Measurements from ENCODE around the gene PRRT4.

The PRRT4 gene

DNA sequence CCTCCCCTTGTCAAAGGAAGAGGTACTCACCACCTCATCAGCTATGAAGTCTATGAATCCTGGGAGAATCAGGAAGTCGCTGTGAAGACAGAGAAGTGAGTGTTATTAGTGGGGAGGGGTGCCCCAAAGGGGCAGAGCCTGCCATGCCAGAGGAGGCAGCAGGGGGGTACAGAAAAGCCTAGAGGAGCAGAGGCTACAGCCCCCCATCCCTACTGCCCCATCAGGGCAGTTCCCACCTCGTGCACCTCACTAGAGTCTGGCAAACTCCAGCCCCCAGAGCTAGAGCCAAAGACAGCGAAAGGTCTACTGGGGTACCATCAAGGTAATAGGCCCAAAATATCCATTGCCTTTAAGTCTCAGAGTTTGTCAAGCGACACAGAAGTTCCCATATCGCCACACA lies 42.2 kb upstream of the PRRT4 start:
- FAIRE-seq (no peak), DNase-seq (ENCODE audit: insufficient read length, low spot score) (no peak)
- no peak for TF ChIP-seq POLR2A (IDR thresholded peaks at IDR 0.05; ENCODE audit: low read depth, low read length)

DNA sequence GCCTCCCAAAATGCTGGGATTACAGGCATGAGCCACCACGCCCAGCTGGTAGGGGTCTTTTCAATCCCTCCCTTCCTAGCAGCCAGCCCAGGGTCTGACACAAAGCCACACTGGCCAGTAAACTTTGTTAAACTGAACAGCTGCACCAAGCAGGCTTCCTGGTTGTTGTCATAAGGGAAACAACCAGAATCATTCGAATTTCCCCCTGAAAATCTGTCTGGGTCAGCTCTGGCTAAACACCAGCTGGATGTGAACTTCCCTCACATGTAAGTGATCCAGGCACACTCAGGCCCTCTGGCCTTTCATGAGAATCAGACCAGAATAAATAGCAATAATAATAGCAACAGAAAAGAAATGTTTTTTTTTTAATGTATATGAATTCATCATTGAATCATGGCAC lies 40.9 kb upstream of the PRRT4 start:
- TF ChIP-seq POLR2A (IDR thresholded peaks at IDR 0.05; ENCODE audit: low read depth, low read length): no peak
- FAIRE-seq (no peak), DNase-seq (ENCODE audit: insufficient read length, low spot score) (no peak)

DNA sequence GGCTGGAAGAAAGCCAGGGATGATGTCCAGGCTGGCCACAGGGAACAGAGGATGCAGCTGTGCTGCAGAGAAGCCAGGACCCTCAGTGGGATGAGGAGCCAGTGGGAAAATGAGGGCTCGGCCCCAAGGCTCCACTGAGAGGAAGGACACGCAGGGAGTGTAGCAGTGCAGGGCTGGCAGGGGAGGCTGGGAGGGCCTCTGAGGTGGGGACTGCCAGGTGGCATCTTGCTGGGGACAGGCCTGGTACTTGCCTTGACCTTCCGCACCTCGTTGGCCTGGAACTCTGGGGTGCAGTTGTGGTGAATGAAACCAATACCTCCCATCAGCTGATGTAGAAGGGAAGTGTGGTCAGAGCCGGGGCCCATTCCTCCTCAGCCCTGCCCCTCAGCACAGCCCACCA lies 39.1 kb upstream of the PRRT4 start:
- DNase-seq (ENCODE audit: insufficient read length, low spot score) (no peak), FAIRE-seq (no peak)
- TF ChIP-seq POLR2A (IDR thresholded peaks at IDR 0.05; ENCODE audit: low read depth, low read length): no peak

DNA sequence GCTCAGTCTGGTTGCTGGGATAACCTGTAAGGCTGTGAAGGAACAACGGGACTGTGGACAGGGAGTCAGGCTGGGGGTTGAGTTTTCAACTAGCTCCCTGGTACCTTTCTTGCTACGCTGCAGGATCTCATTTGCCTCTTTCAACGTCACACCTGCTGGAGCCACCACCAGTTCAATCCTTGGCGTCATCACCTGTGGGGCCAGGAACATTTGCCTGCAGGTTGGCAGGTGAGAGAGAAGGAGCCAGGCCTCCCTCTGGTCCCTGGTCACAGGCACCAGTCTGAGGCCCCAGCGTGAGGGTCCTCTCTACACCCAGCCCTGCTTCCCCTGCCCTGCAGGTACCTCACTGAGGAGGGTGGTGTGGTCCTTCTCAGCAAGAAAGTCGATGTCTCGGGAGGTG lies 38.5 kb upstream of the PRRT4 start:
- no peak for TF ChIP-seq POLR2A (IDR thresholded peaks at IDR 0.05; ENCODE audit: low read depth, low read length)
- FAIRE-seq (no peak), DNase-seq (ENCODE audit: insufficient read length, low spot score) (no peak)

DNA sequence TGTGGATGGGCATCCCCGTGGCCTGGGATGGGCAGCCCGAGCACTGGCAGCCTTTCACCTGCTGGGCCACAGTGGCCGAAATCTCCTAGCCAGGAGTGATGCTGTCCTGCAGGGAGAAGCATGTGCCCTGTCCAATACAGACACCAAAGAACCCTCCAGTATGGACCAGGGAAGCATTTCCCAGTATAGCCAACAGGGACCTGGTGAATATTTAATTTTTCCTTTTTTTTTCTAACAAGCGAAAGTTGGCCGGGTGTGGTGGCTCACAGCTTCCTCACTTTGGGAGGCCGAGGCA lies 37.3 kb upstream of the PRRT4 start:
- DNase-seq (ENCODE audit: insufficient read length, low spot score): no peak
- no peak for FAIRE-seq
- TF ChIP-seq POLR2A (IDR thresholded peaks at IDR 0.05; ENCODE audit: low read depth, low read length): no peak

DNA sequence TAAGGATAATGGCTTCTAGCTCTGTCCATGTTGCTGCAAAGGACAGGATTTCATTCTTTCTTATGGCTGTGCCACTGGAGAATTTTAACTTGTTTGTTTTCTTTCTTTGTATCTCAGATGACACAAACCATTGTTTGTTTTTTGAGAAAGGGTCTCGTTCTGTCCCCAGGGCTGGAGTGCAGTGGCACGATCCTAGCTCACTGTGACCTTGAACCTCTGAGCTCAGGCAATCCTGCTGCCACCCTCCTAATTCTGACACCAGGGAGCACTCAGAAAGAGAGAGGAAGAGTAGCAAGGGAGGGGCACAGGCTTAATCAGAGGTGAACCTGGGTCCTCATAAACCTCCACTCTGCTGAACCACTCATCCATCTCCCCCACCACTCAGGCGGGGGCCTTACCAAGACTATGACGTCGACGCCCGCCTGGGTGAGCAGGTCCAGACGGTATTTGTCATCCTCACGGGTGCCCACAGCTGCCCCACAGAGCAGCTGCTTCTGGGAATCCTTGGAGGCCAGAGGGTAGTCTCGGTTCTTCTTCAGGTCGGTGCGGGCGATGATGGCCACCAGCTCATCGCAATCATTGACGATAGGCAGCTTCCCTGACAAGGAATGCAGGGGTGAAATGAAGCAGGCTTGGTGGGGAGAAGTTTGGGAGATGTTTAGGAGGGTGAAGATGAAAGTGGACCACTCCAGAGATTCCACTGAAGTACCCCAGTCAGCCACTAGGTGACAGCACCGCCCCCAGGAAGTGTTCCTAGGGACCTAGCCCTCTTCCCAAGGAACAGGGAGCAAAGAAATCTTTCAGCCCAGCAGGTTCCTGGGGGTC lies 36.7 kb upstream of the PRRT4 start:
- DNase-seq (ENCODE audit: insufficient read length, low spot score) (peak; percentile 70), FAIRE-seq (no peak)
- no peak for TF ChIP-seq POLR2A (IDR thresholded peaks at IDR 0.05; ENCODE audit: low read depth, low read length)

DNA sequence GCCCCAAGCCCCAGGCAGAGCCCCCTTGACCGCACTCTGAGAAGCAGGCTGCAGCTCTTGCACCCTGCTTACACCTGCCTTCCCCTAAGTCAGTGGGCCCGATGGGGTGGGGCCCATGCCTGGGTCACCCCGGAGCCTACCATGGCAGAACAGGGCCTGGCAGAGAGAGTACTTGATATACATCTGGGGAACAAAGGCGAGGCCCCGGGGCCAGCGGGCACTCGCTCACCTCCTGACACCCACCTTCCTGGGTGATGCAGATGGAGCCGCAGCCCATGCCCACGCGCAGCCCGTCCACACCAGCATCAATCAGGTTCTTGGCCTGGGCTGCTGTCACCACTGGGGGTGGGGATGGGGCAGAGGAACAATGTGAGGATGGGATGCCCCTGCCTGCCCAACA lies 34.9 kb upstream of the PRRT4 start:
- no peak for TF ChIP-seq POLR2A (IDR thresholded peaks at IDR 0.05; ENCODE audit: low read depth, low read length)
- FAIRE-seq (no peak), DNase-seq (ENCODE audit: insufficient read length, low spot score) (no peak)

DNA sequence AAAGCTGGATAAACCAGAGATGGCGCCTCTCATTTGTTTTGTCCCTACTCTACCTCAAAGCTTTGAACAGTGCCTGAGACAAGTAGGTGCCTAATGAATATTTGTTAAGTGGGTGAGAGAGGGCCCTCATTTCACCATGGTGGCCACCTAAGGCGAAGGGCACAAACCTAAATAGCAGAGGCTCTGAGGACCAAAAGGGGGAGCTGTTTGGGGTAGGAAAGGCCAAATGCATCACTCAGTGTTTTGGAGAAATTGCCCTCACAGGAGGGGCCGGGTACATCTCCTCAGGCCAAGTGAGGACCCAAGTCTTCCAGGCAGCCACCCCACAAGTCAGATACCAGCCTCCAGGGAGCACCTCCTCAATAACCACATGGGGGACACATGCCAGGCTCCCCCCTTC lies 34.3 kb upstream of the PRRT4 start:
- FAIRE-seq: no peak

DNA sequence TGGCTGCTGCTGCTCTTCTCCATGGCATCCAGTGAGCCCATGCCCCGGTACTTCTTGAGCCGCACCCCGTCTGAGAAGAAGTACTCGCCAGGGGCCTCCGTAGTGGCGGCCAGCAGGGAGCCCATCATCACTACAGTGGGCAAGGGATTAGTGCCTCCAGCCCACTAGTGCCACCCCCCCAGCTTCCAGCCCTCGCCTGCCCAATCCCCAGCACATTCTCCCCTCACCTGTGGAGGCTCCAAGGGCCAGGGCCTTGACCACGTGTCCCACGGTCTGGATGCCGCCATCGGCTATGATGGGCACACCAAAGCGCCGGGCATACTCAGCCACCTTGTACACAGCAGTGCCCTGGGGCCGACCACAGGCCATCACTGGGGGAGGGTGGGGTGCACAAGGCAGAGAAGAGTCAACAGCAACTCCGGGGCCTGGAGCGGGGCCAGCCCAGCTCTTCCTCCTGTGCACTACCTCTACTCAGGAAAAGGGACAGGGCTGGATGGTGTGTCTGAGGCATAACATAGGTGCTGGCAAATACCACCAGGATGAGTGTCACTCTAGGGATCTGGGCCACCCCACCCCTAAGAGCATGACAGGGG lies 33.5 kb upstream of the PRRT4 start:
- DNase-seq (ENCODE audit: insufficient read length, low spot score): no peak
- TF ChIP-seq POLR2A (IDR thresholded peaks at IDR 0.05; ENCODE audit: low read depth, low read length): no peak
- no peak for FAIRE-seq

More for the DNA sequence above, 34.3 kb upstream of the PRRT4 start:
- DNase-seq (ENCODE audit: insufficient read length, low spot score): no peak
- TF ChIP-seq POLR2A (IDR thresholded peaks at IDR 0.05; ENCODE audit: low read depth, low read length): no peak

DNA sequence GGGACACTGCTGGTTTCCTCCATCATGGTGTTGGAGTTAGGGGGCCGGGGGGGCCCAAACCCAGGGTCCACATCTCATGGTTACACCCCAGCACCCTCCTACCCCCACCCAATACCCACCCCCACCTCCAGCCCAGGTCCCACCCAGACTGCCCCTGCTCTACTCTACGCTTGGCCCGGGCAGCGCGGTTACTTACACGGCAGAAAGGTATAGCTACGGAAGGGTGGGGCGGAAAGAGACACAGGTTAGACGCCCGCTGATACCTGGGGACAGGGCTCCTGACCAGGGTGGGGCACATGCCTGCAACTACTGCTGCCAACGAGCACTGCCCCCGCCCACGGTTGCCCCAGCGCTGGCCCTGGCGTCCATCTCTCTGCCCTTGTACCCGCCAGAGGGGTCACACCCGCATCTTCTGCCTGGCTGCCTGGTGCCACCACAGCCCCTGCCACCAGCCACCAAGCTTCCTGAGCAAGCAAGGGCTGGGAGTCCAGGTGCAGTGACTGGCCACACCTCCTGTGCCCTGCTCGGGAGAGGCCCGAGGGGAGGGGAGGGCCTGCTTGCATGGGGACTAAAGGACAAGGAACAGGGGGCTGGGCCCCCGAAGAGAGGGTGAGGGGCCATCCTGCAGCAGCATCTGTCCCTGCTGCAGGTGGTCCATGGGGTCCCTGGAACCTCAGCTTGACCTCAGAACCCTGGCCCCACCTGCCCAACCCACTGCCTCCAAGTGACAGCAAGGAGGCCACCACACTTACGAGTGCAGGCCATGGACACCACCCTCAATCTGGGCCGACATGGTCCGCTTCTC lies 32.2 kb upstream of the PRRT4 start:
- FAIRE-seq (no peak), DNase-seq (ENCODE audit: insufficient read length, low spot score) (no peak)
- no peak for TF ChIP-seq POLR2A (IDR thresholded peaks at IDR 0.05; ENCODE audit: low read depth, low read length)

DNA sequence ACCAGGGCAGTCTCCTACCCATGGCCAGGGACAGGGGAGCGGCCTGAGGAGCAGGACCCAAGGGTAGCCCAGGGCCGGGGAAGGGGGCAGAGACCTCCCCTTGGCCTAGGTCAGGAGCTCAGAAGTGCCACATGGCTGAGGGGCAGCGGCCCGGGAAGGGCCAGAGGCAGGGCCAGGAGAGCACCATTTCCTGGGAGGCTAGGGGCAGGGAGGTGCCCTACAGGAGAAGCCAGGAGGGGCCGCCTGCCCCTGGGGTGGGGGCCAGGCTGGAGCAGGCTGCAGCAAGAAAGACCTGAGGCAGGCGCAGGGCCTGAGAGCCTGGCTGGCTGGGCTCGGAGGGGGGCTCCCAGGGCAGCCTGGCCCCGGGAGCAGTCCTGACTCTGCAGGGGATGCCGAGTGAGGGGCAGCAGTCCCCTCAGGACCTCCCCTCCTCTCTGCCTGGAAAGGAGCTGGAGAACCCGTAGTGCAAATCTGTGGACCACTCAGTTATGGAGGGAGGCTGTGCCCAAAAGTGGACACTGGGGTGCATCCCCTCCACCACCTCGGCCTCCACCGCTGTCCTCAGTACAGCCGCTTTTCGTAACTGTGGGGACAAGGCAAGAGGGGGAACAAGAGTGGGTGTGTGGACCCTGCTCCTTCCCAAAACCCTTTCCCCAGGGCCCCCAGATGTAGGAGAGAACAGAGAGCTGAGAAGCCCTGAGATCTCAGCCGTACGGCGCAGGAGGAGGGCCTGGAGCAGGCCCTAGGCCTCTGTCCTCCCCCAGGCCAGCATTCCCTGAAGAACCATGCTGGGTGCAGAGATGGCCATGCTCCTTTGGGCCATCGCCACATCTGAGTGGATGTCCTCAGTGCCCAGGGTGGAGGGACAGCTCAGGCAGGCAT lies 31.2 kb upstream of the PRRT4 start:
- no peak for FAIRE-seq
- DNase-seq (ENCODE audit: insufficient read length, low spot score): no peak
- TF ChIP-seq POLR2A (IDR thresholded peaks at IDR 0.05; ENCODE audit: low read depth, low read length): no peak

DNA sequence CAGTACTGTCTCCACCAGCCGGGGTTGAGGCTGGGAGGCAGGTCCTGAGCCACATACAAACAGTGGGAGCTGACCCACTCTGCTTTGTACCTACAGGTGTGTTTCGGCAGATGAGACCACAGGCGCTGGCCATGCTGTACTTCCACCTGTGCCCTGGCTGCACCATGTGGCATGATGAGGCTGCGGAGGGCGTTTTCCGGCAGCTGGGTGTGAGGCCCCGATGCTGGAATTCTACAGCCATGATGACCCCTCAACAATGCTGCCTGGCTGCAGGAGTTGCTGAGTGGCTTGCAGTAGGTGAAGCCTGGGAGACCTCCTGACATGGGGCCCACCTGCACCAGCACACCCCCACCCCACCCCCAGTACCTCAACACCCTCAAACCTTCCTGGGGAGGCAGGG lies 30.3 kb upstream of the PRRT4 start:
- TF ChIP-seq POLR2A (IDR thresholded peaks at IDR 0.05; ENCODE audit: low read depth, low read length): no peak
- FAIRE-seq (no peak), DNase-seq (ENCODE audit: insufficient read length, low spot score) (no peak)

DNA sequence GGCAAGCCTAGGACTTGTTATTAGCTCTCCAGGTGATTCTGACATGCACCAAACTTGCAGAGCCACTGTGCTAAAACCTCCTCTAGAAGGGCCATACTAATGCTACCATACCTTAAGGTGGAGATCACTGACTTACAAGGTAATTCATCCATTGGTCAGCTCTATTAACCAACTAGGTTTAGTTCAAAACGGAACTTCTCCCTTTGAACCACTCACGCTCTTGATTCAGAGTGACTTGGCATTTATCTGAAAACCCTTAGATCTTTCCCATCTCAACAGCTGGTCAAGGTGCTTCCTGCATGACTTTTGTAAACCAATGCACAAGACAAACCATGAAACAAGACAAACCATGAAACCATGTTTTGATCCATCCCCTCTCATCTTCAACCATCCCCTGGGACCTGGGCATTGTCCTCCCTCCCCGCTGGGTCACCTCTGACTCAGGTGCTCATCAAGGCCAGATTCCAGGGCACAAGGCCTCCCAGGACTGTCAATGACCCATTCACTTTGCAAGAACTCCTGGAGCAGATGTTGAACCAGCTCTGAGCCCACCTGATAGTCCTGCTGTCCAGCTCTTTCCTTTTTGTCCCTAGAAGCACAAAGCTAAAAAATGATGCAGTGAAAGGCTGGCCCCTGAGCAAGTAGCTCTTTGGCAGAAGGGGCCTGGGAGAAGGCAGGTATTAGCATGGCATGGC lies 29.5 kb upstream of the PRRT4 start:
- no peak for FAIRE-seq
- no peak for DNase-seq (ENCODE audit: insufficient read length, low spot score)
- TF ChIP-seq POLR2A (IDR thresholded peaks at IDR 0.05; ENCODE audit: low read depth, low read length): no peak

Measured in H54 (cell line).